Embryonic facial prominence (tissue), 1 donor: ENCODE measurements around the gene PREX1.

Experiments
- DNase-seq: peaks from one replicate; pipeline ENCODE4 v3.0.0-alpha.2; 2016; ENCODE audit errors: extremely low spot score

The PREX1 gene

DNA sequence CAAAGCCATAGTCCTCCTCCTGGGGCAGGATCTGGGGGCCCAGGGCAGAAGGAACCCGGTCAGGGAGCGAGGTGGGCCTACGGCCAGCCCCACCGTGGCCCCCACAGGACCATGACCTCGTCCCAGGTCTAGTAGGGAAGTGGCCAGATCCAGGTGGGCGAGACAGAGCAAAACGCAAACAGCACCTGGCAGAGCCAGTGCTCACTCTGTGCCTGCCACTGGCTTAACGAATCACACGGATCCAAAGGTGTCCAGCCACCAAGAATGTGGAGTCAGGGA lies 169.7 kb downstream of the PREX1 start:
- no peak for DNase-seq

GRCh38 chr20:48657426-48658197 lies 170.2 kb downstream of the PREX1 start:
- peak; percentile 46 for DNase-seq

DNA sequence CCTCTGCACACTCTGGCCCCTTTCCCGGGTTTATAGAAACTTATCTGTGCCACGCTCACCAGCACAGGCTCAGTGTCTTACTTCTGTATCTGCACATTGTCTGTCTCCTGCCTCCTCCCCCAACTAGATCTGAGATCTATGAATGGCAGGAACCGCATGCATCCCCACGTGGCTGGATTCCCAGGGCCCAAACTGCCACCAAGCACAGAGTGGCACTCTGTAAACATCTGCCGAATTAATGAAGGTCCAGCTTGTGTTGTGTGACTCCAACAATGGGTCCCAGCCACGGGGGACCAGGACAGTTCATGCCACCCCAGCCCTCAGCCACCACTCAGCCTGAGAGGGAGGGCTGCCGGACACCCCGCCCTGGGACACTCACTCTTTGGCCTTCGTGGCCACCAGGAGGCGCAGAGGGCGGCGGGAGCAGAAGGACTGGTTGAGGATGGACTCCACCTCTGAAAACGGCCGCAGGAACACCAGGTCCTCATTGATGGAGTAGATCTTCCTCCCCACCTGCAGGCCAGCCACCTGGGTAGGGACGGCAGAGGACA lies 171.1 kb downstream of the PREX1 start:
- no peak for DNase-seq

GRCh38 chr20:48656137-48656536 lies 171.7 kb downstream of the PREX1 start:
- no peak for DNase-seq

DNA sequence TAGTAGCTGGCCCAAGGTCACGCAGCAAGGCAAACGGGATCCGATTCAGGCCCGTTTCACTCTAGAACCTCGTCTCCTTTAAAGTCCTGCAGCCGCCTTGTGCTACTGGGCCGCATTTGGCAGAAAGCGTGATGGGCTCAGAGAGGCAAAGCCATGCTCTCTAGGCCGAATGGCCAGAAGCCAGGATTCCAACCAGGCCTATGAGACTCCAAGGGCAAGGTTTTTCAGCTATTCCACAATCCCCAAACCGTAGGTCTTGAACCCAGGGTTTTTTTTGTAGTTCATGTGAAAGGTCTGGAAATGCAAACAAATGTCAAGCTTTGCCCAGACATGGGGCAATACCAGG lies 174.1 kb downstream of the PREX1 start:
- no peak for DNase-seq

DNA sequence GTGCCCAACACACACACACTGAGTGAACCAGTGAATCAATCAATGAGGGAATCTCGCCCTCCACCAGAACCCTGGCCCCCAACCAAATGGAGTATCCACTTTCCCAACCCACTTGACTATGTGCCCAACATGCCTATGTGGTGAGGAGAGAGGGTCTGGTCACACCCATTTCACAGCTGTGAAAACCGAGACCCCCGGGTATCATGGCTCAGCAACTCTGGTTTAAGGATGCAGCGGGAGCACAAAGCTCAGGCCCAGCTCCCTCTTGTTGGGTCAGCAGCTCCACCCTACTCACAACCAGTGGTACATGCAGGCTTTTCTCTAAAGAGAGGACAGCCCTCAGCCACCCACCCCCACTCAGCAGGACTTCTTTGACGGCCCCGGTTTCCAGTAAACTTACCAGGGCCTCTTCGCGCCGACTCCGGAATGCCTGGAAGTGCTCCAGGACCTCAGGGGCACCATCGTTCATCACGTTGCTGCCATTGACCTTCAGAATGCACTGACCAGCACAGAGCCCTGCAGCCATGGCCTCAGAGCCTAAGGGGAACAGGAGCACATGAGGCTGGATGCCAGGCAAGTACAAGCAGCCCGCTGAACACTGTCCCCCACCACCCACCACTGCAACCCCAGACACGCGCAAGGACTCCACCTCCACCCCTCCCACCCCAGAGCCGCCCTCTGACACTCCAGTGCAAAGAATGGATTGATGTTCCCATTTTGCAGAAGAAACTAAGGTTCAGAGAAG lies 174.7 kb downstream of the PREX1 start:
- no peak for DNase-seq

DNA sequence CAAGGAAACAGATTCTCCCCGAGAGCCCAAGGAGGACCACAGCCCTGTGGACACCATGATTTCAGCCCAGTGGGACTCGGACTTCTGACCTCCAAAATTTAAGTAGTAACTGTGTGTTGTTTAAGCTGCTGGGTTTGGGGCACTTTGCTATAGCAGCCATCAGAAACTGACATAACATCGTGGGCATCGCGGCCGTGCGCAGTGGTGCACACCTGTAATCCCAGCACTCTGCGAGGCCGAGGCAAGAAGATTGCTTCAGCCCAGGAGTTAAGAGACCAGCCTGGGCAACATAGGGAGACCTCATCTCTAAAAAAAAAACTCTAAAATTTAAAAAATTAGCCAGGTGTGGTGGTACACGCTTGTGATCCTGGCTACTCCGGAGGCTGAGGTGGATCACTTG lies 175.8 kb downstream of the PREX1 start:
- DNase-seq: no peak

DNA sequence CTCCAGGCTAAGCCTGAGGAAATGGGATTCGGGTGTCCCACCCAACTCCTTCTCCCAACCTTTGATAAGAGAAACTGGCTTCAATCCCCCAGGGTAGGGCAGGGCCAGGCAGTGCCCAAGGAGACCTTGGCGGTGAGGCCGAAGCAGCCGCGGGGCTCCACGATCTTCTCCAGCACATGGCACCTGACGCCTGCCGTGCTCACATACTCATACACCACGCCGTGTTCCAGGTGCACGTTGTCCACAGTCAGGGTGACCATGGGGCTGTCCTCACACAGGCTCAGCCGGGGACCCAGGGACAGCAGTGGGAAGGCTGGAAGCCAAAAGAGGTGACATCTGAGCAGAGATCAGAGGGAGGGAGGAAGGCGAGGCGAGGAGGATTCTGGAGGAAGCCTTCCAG lies 176.5 kb downstream of the PREX1 start:
- no peak for DNase-seq

GRCh38 chr20:48649868-48650267 lies 177.9 kb downstream of the PREX1 start:
- no peak for DNase-seq

DNA sequence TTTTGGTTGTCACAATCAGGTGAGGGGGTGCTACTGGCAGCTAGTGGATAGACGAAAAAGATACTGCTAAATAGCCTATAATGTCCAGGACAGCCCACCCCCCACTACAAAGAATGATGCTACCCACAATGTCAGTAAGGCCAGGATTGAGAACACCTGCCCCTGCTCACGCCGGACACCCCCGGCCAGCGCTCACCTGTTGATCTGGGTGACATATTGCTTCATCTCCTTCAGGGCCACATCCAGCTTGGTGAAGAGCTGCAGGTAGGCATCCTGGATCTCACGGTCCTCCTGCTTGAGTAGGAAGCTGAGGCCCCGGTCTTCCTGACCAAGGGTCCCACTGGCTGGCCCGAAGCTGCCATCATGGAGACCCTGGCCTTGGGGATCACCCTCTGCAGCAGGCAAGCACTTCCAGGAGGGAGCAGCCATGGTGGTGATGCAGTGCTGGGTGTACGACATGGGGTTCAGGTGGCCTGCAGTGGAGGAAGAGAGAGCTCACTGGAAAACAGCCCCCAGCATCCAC lies 178.6 kb downstream of the PREX1 start:
- DNase-seq: no peak

- no peak for DNase-seq
Observed at GRCh38 chr20:48648482-48649051, 179.2 kb downstream of the PREX1 start.

- no peak for DNase-seq
Observed at GRCh38 chr20:48647858-48648257, 179.9 kb downstream of the PREX1 start.

DNA sequence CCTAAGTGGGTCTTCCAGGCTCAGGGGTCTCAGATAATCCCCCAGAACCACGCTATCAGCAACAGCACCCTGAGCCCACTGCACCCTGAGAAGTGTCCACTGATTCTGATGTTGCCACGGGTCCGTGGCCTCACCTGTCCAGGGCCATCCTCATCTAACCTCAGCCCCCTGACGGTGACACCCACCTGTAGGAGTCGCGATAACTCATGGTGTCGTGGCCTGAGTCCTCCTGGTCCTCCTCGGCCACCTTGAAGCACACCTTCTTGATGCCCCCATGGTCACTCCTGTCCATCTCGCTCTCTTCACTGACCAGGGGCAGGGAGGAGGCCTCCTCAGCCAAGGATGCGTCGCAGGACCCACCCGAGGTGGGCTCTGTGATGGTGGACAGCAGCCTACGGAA lies 182.1 kb downstream of the PREX1 start:
- DNase-seq: no peak

DNA sequence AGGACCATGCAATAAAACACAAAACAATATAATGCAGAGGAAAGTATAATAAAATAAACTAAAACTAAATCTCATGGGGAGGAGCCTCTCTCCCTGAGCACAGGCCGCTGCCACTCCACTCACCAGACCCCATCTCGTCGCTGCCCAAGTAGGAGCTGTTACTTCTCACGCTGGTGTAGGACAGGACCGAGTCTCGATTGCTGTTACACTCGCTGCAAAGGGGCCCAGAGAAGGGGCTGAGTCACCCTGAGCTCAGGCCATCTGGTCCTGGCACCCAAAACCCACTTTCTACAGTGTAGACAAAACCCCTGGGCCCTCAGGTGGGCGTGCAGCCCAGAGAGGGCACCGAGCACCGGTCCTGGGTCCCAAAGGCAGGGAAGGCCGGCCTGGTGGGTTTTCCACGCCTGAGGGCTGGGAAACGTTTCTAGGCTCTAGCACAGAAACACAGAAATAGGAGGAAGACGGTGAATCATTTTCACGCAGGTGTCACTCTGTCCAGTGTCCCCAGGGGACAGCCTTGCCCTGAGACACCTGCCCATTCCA lies 183.4 kb downstream of the PREX1 start:
- no peak for DNase-seq

DNA sequence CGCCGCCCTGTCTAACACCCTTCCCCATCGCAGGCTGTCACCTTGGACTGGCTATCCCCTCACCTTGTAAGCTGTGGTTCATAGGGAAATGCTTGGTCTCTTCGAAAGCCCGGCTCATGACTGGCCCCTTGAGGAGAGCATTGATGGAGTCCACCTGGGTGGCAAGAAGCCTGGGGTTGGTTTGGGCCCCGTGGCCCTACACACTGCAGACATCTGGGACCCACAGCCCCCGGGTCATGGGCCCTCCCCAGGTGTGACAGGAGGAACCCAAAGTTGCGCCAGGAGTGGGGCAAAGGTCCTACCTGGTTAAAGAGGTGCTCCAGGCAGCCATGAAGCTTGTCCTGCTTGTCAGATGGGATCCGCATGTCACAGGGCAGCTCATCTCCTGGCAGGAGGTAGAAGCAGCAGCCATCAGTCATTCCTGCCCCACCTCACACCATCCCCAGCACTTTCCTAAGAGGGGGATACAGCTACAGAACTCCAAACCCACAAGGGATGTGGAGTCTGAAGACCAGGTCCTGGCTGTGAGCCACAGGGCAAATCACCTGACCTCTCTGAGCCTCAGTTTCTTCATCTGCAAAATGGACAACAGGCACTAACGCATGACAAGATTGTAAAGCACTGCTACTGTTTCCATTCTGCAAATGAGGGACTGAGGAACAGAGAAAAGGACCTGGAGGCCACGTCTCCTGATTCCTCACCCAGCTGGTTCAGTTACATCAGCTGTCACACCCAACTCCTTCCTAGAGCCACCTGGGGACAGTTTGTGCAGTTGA lies 185.5 kb downstream of the PREX1 start:
- no peak for DNase-seq

DNA sequence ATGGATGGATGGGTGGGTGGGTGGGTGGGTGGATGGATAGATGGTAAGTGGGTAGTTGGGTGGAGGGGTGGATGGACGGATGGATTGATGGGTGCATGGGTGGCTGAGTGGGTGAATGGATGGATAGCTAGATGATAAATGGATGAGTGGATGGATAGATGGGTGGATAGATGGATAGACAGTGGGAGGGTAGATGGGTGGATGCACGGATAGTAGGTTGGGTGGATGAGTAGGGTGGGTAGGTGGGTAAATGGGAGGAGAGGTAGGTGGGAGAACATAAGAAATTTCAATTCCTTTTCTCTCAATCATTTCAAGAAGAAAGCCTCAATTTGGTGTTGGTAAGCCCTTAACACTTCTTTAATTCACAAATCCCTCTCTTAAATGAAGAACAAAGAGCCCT lies 186.9 kb downstream of the PREX1 start:
- DNase-seq: no peak

DNA sequence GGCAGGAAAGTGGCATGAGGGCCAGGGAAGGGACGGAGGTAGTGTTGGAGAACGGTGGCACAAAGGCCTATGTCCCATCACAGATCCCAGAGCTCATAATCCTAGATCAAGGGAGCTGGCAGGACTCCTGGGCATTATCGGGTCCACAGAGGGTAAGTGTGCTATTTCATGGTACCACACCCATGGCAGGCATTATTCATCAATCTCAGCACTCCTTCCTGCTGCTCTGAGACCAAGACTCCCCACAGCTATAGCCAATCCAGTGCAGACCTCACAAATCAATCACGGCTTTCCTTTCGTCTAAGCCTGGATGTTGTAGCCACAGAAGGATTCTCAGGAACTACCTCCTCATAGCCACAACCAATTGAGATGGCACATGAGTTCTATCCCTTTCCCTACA lies 187.9 kb downstream of the PREX1 start:
- no peak for DNase-seq

DNA sequence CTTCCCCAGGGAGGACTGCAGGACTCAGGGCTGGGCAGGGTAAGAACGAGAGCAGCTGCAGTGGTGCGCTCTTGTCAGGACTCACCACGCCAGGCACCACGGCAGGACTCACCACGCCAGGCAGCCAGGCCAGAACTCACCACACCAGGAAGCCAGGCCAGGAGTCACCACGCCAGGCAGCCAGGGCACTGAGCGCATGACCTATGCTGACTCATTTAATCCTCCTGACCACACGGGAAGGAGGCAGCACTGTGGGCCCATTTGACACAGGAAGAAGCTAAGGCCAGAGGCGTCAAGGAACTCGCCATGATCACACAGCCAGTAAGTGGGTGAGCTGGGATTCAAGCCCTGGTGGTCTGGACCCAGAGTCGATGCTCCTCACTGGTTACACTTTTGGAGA lies 189.3 kb downstream of the PREX1 start:
- DNase-seq: no peak

GRCh38 chr20:48637461-48637860 lies 190.3 kb downstream of the PREX1 start:
- no peak for DNase-seq

GRCh38 chr20:48636301-48636700 lies 191.5 kb downstream of the PREX1 start:
- DNase-seq: no peak

DNA sequence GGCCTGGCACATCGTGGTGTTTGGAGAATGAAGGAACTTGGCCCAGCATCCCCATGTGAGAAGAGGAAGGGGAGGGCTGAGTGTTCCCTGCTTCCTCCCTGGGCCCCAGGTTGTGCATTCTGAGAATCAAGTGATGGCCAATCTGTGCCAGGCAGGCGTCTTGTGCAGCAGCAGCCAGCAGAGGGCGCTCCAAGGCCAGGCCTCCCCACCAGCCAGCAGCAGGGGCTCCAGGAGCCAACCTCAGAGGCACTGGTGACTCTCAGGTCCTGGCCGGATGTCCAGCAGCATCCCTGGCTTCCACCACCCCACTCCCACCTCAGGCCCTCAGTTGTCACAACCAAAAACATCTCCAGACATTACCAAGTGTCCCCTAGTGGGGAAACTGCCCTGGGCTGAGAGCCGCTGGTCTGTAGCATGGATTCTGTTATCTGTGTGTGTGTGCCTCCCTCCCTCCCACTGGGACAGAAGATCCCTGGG lies 192.0 kb downstream of the PREX1 start:
- DNase-seq: no peak

- DNase-seq: no peak
Observed at GRCh38 chr20:48635361-48635760, 192.4 kb downstream of the PREX1 start.
